HepG2 (cell line): ENCODE measurements around the gene ZFHX3. TPM values are rescaled to one million over a fixed set of nuclear protein-coding genes. Genes with fewer than 3 reads are reported as not detected.

Experiments used
- ATAC-seq: fragments of 200-7000 bp; cut with Tn5 transposase; 3 replicates; pipeline ENCODE4 v1.9.1; 2020; ENCODE audit warnings: mild to moderate bottlenecking, moderate library complexity
- BruUV-seq: library from RNA; stranded (reverse); fragments of 400-500 nt; replicated peaks from 2 replicates; lab custom pipeline; 2021; lab: Mats Ljungman, UMichigan
- CTCF ChIA-PET: fragments of 300-600 bp; formaldehyde crosslinking; extraction: SDS; loops from one replicate; lab custom pipeline; 2021; ENCODE audit warnings: low total read pairs, inconsistent platforms, low intra/inter-chr PET ratio; lab: Yijun Ruan, JAX
- POLR2A ChIA-PET: fragments of 350-600 bp; sonication (Branson Sonifier 250); formaldehyde crosslinking; loops from one replicate; lab custom pipeline; 2020; ENCODE audit warnings: antibody characterized with exemption, inconsistent platforms; lab: Yijun Ruan, JAX
- DNase-seq: peaks from one replicate; pipeline ENCODE4 v3.0.0-alpha.2; 2015; ENCODE audit warnings: low spot score
- FAIRE-seq: peaks from 3 replicates; lab custom pipeline; 2011; peaks lifted over from hg19 to GRCh38; lab: Jason Lieb, UNC
- H2AFZ ChIP-seq: one replicate; pipeline ENCODE4 v1.6.1; 2011; ENCODE audit warnings: low read length, inconsistent platforms
- H3K27ac ChIP-seq: fragments of 300-600 bp; 3 replicates; pipeline ENCODE4 v1.8.0; 2011; ENCODE audit warnings: mixed run types, mild to moderate bottlenecking, mixed read lengths, low read length, inconsistent platforms; ENCODE audit not compliant: insufficient read depth; ENCODE audit errors: extremely low read length
- H3K27me3 ChIP-seq, 2 experiments: fragments of 200-600 bp in 1 of 2; 2 replicates in 1 of 2; 3 replicates in 1 of 2; pipeline versions ENCODE4 v1.6.0 to v1.8.0; 2011; ENCODE audit warnings: low read length in 2 of 2, mild to moderate bottlenecking in 2 of 2, moderate library complexity in 2 of 2, inconsistent platforms in 1 of 2; ENCODE audit not compliant: insufficient read depth in 2 of 2, control insufficient read depth in 1 of 2
- H3K36me3 ChIP-seq, 2 experiments: fragments of 200-600 bp in 1 of 2; replicated peaks in 1 of 2; 2 replicates in 1 of 2; 3 replicates in 1 of 2; pipeline versions ENCODE4 v1.5.1 to v1.8.0; 2011; ENCODE audit warnings: low read length in 2 of 2, inconsistent platforms in 1 of 2; ENCODE audit not compliant: insufficient read depth in 2 of 2, control insufficient read depth in 1 of 2
- H3K4me1 ChIP-seq: 2 replicates; pipeline ENCODE4 v1.5.1; 2012; ENCODE audit warnings: low read length, inconsistent platforms; ENCODE audit not compliant: insufficient read depth
- H3K4me2 ChIP-seq: 2 replicates; pipeline ENCODE4 v1.6.0; 2011; ENCODE audit warnings: low read depth, low read length, inconsistent platforms
- H3K4me3 ChIP-seq, 3 experiments: fragments of 200-600 bp in 1 of 3; sonication (generic), shearing (Covaris generic) in 1 of 3; replicated peaks in 1 of 3; 2 replicates each; pipeline ENCODE4 v1.5.1; 2011 to 2016; ENCODE audit warnings: low read length in 3 of 3, inconsistent platforms in 2 of 3, low read depth in 2 of 3, mild to moderate bottlenecking in 2 of 3, control low read depth in 1 of 3, mixed read lengths in 1 of 3; ENCODE audit not compliant: insufficient read depth in 1 of 3
- H3K79me2 ChIP-seq: one replicate; pipeline ENCODE4 v1.6.1; 2011; ENCODE audit warnings: low read length, inconsistent platforms; ENCODE audit not compliant: insufficient read depth
- H3K9ac ChIP-seq: 2 replicates; pipeline ENCODE4 v1.6.0; 2011; ENCODE audit warnings: mild to moderate bottlenecking, low read depth, low read length, inconsistent platforms; ENCODE audit not compliant: insufficient read depth
- H3K9me3 ChIP-seq: 2 replicates; pipeline ENCODE4 v1.5.1; 2012; ENCODE audit warnings: mild to moderate bottlenecking, low read length
- H4K20me1 ChIP-seq: 2 replicates; pipeline ENCODE4 v1.6.0; 2011; ENCODE audit warnings: inconsistent platforms, mild to moderate bottlenecking, low read length, moderate library complexity; ENCODE audit not compliant: insufficient read depth
- ASH2L ChIP-seq: fragments of 300-600, 200-600 bp; sonication (generic); IDR thresholded peaks from 2 replicates; pipeline ENCODE4 v1.7.0; 2017; ENCODE audit warnings: low read depth, mild to moderate bottlenecking, moderate library complexity, mixed read lengths, low read length; ENCODE audit not compliant: insufficient read length
- FOXM1 ChIP-seq: sonication (generic); formaldehyde crosslinking; IDR thresholded peaks from 2 replicates; pipeline ENCODE4 v1.5.0; 2020; ENCODE audit warnings: missing genetic modification reagents
- IKZF4 ChIP-seq: sonication (generic); formaldehyde crosslinking; IDR thresholded peaks from 2 replicates; pipeline ENCODE4 v1.5.1; 2020; ENCODE audit warnings: borderline replicate concordance, mild to moderate bottlenecking, low read depth, missing genetic modification reagents; ENCODE audit errors: not compliant biosample characterization
- PRMT3 ChIP-seq: sonication (generic); formaldehyde crosslinking; IDR thresholded peaks from 2 replicates; pipeline ENCODE4 v1.8.1; 2022; ENCODE audit warnings: low read depth, mild to moderate bottlenecking, moderate library complexity, missing genetic modification reagents, borderline replicate concordance
- ZNF775 ChIP-seq: sonication (generic); formaldehyde crosslinking; IDR thresholded peaks from 2 replicates; pipeline ENCODE4 v1.4.0; 2020; ENCODE audit warnings: missing genetic modification reagents, mild to moderate bottlenecking, moderate library complexity, borderline replicate concordance
- ZNF788 ChIP-seq: sonication (generic); formaldehyde crosslinking; IDR thresholded peaks from 2 replicates; pipeline ENCODE4 v1.5.0; 2020; ENCODE audit warnings: mild to moderate bottlenecking, missing genetic modification reagents, borderline replicate concordance
- WGBS: methylation state at CpG from one replicate; pipeline ENCODE4 v1.1.6; 2017; ENCODE audit warnings: low lambda C conversion rate; 5-methylcytosine and 5-hydroxymethylcytosine counted together
- in situ Hi-C: cut with HindIII; loops from 2 replicates; pipeline ENCODE4 v1.10.0; 2017; ENCODE audit warnings: low pct_unique_long_range_greater_than_20kb; ENCODE audit not compliant: extremely low pct_ligation_motif_present
- intact Hi-C: fragments of 100-400 bp; cut with micrococcal nuclease; formaldehyde crosslinking; loops from one replicate; pipeline ENCODE4 v1.10.0; 2022; ENCODE audit not compliant: unreplicated experiment
- polyA plus RNA-seq, 8 experiments: library from polyadenylated mRNA; depleted of rRNA in 3 of 8; stranded (reverse) in 7 of 8; unstranded in 1 of 8; fragments of >200 nt; fragmentation: Illumina TruSeq in 4 of 8; extraction: Trizol in 4 of 8; gene quantifications; 2 replicates each; pipeline versions ENCODE4 v1.2.1 to v1.2.3, GENCODE V29; 2011 to 2016; ENCODE audit warnings: low read depth in 4 of 8, missing spikeins in 1 of 8, mixed read lengths in 1 of 8; ENCODE audit not compliant: insufficient read depth in 1 of 8
- total RNA-seq, 5 experiments: library from RNA; depleted of rRNA; stranded (reverse); fragments of >200 nt; fragmentation: Illumina TruSeq; extraction: Trizol; gene quantifications; 2 replicates each; pipeline ENCODE4 v1.2.3, GENCODE V29; 2016; ENCODE audit warnings: low read depth in 1 of 5
- TF ChIP-seq, protein P1 (sequence below): sonication (generic); formaldehyde crosslinking; IDR thresholded peaks from 2 replicates; pipeline ENCODE4 v1.4.0; 2020; ENCODE audit warnings: missing genetic modification reagents, mild to moderate bottlenecking, borderline replicate concordance

ZFHX3 gene
- total and polyA plus RNA-seq, 2 of the 13 experiments (the other 11 are each of a cell fraction or from before 2014, with no cell fraction given), result 5.0 to 6.0 TPM

DNA sequence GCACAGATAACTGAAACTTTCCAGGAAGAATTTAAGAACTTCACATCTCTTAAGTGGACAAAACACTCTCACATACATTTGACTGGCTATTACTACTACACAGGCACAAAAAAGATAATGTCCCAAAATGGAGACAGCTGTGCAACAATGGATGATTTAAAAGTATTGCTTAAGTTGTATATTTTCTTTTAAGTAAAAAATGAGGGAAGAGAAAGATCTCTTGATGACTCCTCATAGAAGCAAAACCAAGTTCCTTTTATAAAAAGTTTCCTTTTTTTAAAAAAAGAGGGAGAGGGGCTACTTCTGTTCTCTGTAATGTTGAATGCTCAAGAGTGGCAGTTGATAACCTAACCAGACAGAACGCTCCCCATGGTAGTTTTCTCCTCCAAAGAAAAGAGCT lies 195.5 kb downstream of the ZFHX3 start:
- POLR2A ChIA-PET, result no interaction called here
- in situ Hi-C loops, result no loop called here

DNA sequence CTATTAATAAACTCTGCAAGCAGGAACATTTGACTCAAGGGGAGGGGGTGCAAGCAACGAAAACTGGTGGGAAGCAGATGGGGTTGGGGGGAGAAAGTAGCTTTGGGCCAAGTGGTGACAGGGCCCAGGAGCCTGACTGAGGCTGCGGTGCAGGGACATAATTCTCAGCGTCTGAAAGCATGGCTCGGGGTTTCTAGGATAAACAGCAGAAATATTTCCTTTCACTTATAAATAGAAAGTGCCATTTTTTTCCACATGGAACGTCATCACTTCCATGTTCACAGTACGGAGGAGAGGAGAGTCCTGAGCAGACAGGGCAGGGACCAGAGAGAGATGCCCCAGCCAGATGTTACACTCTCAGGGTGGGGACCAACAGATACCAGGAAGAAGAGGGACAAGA lies 197.1 kb downstream of the ZFHX3 start:
- Histone ChIP-seq H3K4me3 (no peak overlapping the region), H3K4me2 (no peak overlapping the region), H3K36me3 (peaks cover 1 to 22% of the 10 kb centered on the region in 2 experiments; a peak in 4 of 5 replicates), H3K79me2 (peaks cover 4% of the 10 kb centered on the region), H2AFZ (no peak overlapping the region), H3K4me1 (no peaks in the 10 kb centered on the region), H3K27me3 (no peaks in the 10 kb centered on the region), H3K9ac (no peak overlapping the region), H3K9me3 (no peaks in the 10 kb centered on the region), H4K20me1 (peaks cover 4% of the 10 kb centered on the region; the same call in 1 of the 2 replicates), H3K27ac (no peak overlapping the region)
- intact Hi-C loops, result no loop called here
- ATAC-seq (no peak), DNase-seq (no peak), FAIRE-seq (no peak)
- CTCF ChIA-PET, result no interaction called here
- no TSS peak for BruUV-seq
- no peak for TF ChIP-seq FOXM1
- no peak for TF ChIP-seq PRMT3 (CRISPR knock-in tag)
- TF ChIP-seq ZNF775 (CRISPR knock-in tag), result no peak
- in situ Hi-C loops, result no loop called here
- 95% methylated on average over 6 of the region's 6 CpGs for WGBS
- POLR2A ChIA-PET, result no interaction called here

More for the DNA sequence above, 195.5 kb downstream of the ZFHX3 start:
- TF ChIP-seq, protein P1, sequence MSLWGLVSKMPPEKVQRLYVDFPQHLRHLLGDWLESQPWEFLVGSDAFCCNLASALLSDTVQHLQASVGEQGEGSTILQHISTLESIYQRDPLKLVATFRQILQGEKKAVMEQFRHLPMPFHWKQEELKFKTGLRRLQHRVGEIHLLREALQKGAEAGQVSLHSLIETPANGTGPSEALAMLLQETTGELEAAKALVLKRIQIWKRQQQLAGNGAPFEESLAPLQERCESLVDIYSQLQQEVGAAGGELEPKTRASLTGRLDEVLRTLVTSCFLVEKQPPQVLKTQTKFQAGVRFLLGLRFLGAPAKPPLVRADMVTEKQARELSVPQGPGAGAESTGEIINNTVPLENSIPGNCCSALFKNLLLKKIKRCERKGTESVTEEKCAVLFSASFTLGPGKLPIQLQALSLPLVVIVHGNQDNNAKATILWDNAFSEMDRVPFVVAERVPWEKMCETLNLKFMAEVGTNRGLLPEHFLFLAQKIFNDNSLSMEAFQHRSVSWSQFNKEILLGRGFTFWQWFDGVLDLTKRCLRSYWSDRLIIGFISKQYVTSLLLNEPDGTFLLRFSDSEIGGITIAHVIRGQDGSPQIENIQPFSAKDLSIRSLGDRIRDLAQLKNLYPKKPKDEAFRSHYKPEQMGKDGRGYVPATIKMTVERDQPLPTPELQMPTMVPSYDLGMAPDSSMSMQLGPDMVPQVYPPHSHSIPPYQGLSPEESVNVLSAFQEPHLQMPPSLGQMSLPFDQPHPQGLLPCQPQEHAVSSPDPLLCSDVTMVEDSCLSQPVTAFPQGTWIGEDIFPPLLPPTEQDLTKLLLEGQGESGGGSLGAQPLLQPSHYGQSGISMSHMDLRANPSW (CRISPR knock-in tag), result no peak
- TF ChIP-seq IKZF4 (CRISPR knock-in tag) (no peak), ASH2L (no peak), ZNF788 (no peak)
- ATAC-seq, result no peak
- Histone ChIP-seq H2AFZ (no peak overlapping the region), H3K9ac (no peak overlapping the region), H3K36me3 (peaks cover 6 to 18% of the 10 kb centered on the region in 2 experiments; a peak in 3 of 5 replicates), H3K27me3 (no peaks in the 10 kb centered on the region), H4K20me1 (peaks cover 1% of the 10 kb centered on the region; the same call in 1 of the 2 replicates), H3K9me3 (no peaks in the 10 kb centered on the region), H3K4me2 (no peak overlapping the region), H3K79me2 (peaks cover 2% of the 10 kb centered on the region), H3K4me3 (no peak overlapping the region), H3K27ac (no peak overlapping the region), H3K4me1 (no peaks in the 10 kb centered on the region)
- DNase-seq, result no peak
- intact Hi-C loops, result no loop called here
- 94% methylated on average over 1 of the region's 1 CpG for WGBS
- FAIRE-seq, result no peak
- no TSS peak for BruUV-seq
- CTCF ChIA-PET, result no interaction called here
